Measurements from ENCODE around the gene ESRRA.

Gene ESRRA

GRCh38 chr11:64296236-64296635 is 9.1 kb upstream of the ESRRA start:
- no peak for DNase-seq (ENCODE audit: low read depth)
- TF ChIP-seq CTCF (conservative IDR thresholded peaks at IDR 0.05; ENCODE audit: low read depth, low read length), result no peak
- no peak overlapping the region for H3K4me3 ChIP-seq (ENCODE audit: low read depth, low read length)

- H3K4me3 ChIP-seq (ENCODE audit: low read depth, low read length), result no peak overlapping the region
- TF ChIP-seq CTCF (conservative IDR thresholded peaks at IDR 0.05; ENCODE audit: low read depth, low read length), result no peak
- DNase-seq (ENCODE audit: low read depth), result no peak
These were observed 8.3 kb upstream of the ESRRA start for GRCh38 chr11:64296830-64297698.

DNA sequence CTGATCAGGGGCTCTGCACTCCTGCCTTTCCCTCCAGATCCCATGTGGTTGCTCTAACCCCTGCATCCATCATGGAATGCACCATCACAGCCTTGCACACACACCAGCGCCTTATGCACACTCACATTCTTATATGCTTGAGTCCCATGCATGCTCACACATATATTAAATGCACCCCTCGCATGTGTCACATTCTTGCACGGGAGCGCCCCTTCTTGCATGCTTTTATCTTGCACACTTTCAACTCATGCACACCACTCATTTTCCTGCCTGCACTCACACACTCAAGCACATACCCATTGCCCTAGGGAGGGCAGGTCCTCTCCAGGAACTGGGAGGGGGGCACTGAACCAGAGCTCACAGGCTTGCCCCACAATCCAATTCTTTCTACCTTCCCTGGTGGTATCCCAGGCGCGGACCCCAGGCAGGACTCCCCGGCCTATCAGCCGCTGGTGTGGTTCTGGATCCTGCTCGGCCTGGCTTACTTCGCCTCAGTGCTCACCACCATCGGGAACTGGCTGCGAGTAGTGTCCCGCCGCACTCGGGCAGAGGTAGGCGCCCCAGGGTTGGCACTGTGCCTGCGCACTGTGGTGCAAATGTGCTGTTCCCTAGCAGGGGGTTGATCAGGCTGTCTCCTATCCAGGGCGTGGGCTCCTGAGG is 7.5 kb upstream of the ESRRA start:
- TF ChIP-seq CTCF (conservative IDR thresholded peaks at IDR 0.05; ENCODE audit: low read depth, low read length), result no peak
- DNase-seq (ENCODE audit: low read depth), result no peak
- no peak overlapping the region for H3K4me3 ChIP-seq (ENCODE audit: low read depth, low read length)

GRCh38 chr11:64298966-64299846 is 6.1 kb upstream of the ESRRA start:
- H3K4me3 ChIP-seq (ENCODE audit: low read depth, low read length), result peak overlapping the region; percentile 36
- TF ChIP-seq CTCF (conservative IDR thresholded peaks at IDR 0.05; ENCODE audit: low read depth, low read length), result no peak
- no peak for DNase-seq (ENCODE audit: low read depth)

DNA sequence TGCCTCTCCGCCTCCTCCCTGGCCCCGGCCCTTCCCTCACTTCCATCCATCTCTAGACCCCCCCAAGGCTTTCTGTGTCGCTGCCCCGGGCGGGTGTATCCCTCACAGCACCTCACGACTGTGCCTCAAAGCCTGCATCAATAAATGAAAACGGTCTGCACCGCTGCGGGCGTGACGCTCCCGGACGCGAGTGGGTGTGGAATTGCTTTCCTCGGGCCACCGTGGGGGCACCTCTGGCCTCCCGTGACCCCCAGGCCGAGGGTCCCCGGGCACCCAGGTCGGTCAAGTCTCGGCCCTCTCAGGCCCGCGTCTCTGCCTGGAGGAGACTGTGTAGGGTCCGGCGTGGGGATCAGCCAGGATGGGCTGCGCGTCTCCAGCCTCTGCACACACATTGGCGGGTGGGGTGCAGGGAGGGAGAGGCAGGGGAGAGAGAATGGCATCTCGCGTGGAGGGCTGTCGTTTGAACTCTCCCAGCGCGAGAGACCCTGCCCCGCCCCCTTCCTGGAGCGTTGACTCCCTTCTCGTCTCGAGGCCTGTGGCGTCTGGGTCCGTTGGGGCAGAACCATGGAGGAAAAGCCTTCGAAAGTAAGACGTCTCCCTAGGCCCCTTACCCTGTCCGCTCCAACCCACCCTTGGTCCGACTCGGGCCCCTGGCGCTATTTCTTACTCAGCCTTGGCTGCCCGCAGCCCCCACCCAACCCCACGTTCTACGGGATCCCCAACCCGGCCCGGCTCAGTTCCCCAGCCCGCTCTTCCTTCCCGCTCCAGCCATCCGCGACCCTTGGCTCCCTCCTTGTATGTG is 5.3 kb upstream of the ESRRA start, which contains the start of gene CATSPERZ:
Gene CATSPERZ (plus strand): TSS at position 512 of the 802 bp plus-strand sequence. CDS start 53 bp downstream, at position 565.
- no peak for TF ChIP-seq CTCF (conservative IDR thresholded peaks at IDR 0.05; ENCODE audit: low read depth, low read length)
- H3K4me3 ChIP-seq (ENCODE audit: low read depth, low read length), result peak within 1 kb of the TSS; percentile 36
- DNase-seq (ENCODE audit: low read depth), result no peak
